ENCODE data around the gene APBB3. TPM values are rescaled to one million over a fixed set of nuclear protein-coding genes. Genes with fewer than 3 reads are reported as not detected.
A peak's percentile ranks its signal among the peaks of the same experiment; 100 is the strongest.

APBB3 gene
- total and polyA plus RNA-seq, 9 of the 15 experiments (the other 6 are each of a cell fraction or from before 2014, with no cell fraction given): 0.17 to 24.3 (median 9.5) TPM

GRCh38 chr5:140564196-140565023, at the start of gene APBB3, which contains the start of gene SLC35A4 (continued):
- TF ChIP-seq TSC22D4 (tag; IDR thresholded peaks at IDR 0.05) (no peak), POLR3G (IDR thresholded peaks at IDR 0.05; ENCODE audit: extremely low read depth, insufficient read length, insufficient replicate concordance) (no peak), RBM22 (IDR thresholded peaks at IDR 0.05; ENCODE audit: low read depth, low read length, poor library complexity, severe bottlenecking) (peak; percentile 62), POLR2B (IDR thresholded peaks at IDR 0.05; ENCODE audit: low read depth, partially characterized antibody) (peak; percentile 82), SAP30 (IDR thresholded peaks at IDR 0.05; ENCODE audit: borderline replicate concordance, insufficient read depth, low read depth, low read length, poor library complexity, severe bottlenecking) (peak; percentile 69), LEF1 (IDR thresholded peaks at IDR 0.05) (peak; percentile 75), THRA (IDR thresholded peaks at IDR 0.05) (no peak), RHOXF2B (CRISPR knock-in tag; conservative IDR thresholded peaks at IDR 0.05) (no peak), CHD2 (IDR thresholded peaks at IDR 0.05; ENCODE audit: low read depth, low read length) (peak; percentile 48; the same call in 1 of the 2 replicates), MTA1 (IDR thresholded peaks at IDR 0.05; ENCODE audit: borderline replicate concordance) (peak; percentile 99), ZNF124 (CRISPR knock-in tag; IDR thresholded peaks at IDR 0.05) (no peak), POU5F1 (IDR thresholded peaks at IDR 0.05; ENCODE audit: borderline replicate concordance, low read depth, low read length, partially characterized antibody) (no peak), ELF1 (tag; IDR thresholded peaks at IDR 0.05) (peak; percentile 92), HMGN3 (IDR thresholded peaks at IDR 0.05; ENCODE audit: borderline replicate concordance, extremely low read depth, insufficient read length, low read depth, low read length) (peak; percentile 48), RBM17 (IDR thresholded peaks at IDR 0.05; ENCODE audit: borderline replicate concordance, low read depth, low read length) (no peak), MLLT1 (IDR thresholded peaks at IDR 0.05) (peak; percentile 21 to 77; a peak in 2 of 4 replicates), ZNF3 (CRISPR knock-in tag; IDR thresholded peaks at IDR 0.05) (no peak), SOX6 (IDR thresholded peaks at IDR 0.05) (peak; percentile 54), RBM25 (IDR thresholded peaks at IDR 0.05; ENCODE audit: low read depth, low read length, severe bottlenecking) (no peak), ZNF324 (CRISPR knock-in tag; IDR thresholded peaks at IDR 0.05) (no peak), THAP12 (CRISPR knock-in tag; IDR thresholded peaks at IDR 0.05) (peak; percentile 34), CBFB (CRISPR knock-in tag; IDR thresholded peaks at IDR 0.05) (peak; percentile 8; the same call in 1 of the 2 replicates), ZNF707 (CRISPR knock-in tag; conservative IDR thresholded peaks at IDR 0.05) (no peak), GTF2F1 (IDR thresholded peaks at IDR 0.05; ENCODE audit: low read depth, low read length) (0 out of 2 replicates have a peak, but pooled peaks have one; percentile 50)

Measured in K562 (cell line).